HEK293 (cell line): ENCODE results near the gene TUT1.

Experiments
- CTCF ChIA-PET: fragments of 350-600 bp; formaldehyde crosslinking; extraction: SDS; loops from one replicate; lab custom pipeline; 2021; ENCODE audit warnings: antibody characterized with exemption; lab: Yijun Ruan, JAX
- POLR2A ChIA-PET: fragments of 300-600 bp; formaldehyde crosslinking; extraction: SDS; loops from one replicate; lab custom pipeline; 2020; ENCODE audit warnings: antibody characterized with exemption, inconsistent platforms; lab: Yijun Ruan, JAX
- H3K27ac ChIP-seq: fragments of 200-500 bp; sonication (Bioruptor generic); 2 replicates; pipeline ENCODE4 v1.5.1; 2014; ENCODE audit warnings: low read depth, low read length, control low read depth, inconsistent platforms; ENCODE audit errors: extremely low read depth
- H3K36me3 ChIP-seq, 2 experiments: fragments of 200-500 bp in 1 of 2; sonication (Bioruptor generic) in 1 of 2; 1 replicate in 1 of 2; 2 replicates in 1 of 2; pipeline ENCODE4 v1.5.1; 2014 to 2017; ENCODE audit warnings: inconsistent platforms in 2 of 2, low read length in 2 of 2; ENCODE audit not compliant: control insufficient read depth in 2 of 2, insufficient read depth in 1 of 2
- H3K4me1 ChIP-seq: fragments of 200-500 bp; sonication (Bioruptor generic); 2 replicates; pipeline ENCODE4 v1.5.1; 2014; ENCODE audit warnings: mild to moderate bottlenecking, low read length, inconsistent platforms; ENCODE audit not compliant: control insufficient read depth, insufficient read depth
- H3K4me3 ChIP-seq: 2 replicates; pipeline ENCODE4 v1.5.1; 2011; ENCODE audit warnings: low read depth, mild to moderate bottlenecking, control low read depth, low read length, moderate library complexity
- H3K9me3 ChIP-seq: fragments of 200-500 bp; sonication (Bioruptor generic); 2 replicates; pipeline ENCODE4 v1.5.1; 2014; ENCODE audit warnings: low read depth, low read length, inconsistent platforms; ENCODE audit not compliant: control insufficient read depth, insufficient read depth
- FEZF1 ChIP-seq: fragments of 450-650 bp; formaldehyde crosslinking; IDR thresholded peaks from 2 replicates; pipeline ENCODE4 v1.5.1; 2016; ENCODE audit warnings: missing biosample characterization, missing genetic modification characterization
- GLIS2 ChIP-seq: fragments of 450-650 bp; formaldehyde crosslinking; IDR thresholded peaks from 2 replicates; pipeline ENCODE4 v1.5.1; 2016; ENCODE audit warnings: missing biosample characterization, missing genetic modification characterization
- PATZ1 ChIP-seq: fragments of 450-650 bp; formaldehyde crosslinking; IDR thresholded peaks from 2 replicates; pipeline ENCODE4 v1.5.1; 2016; ENCODE audit warnings: missing biosample characterization, missing genetic modification characterization
- PRDM1 ChIP-seq: fragments of 450-650 bp; formaldehyde crosslinking; IDR thresholded peaks from 2 replicates; pipeline ENCODE4; 2016; ENCODE audit warnings: missing biosample characterization, missing genetic modification characterization
- SP2 ChIP-seq: fragments of 450-650 bp; formaldehyde crosslinking; IDR thresholded peaks from 2 replicates; pipeline ENCODE4 v1.5.1; 2016; ENCODE audit warnings: missing biosample characterization, missing genetic modification characterization
- ZBTB17 ChIP-seq: fragments of 450-650 bp; formaldehyde crosslinking; IDR thresholded peaks from 2 replicates; pipeline ENCODE4 v1.5.1; 2016; ENCODE audit warnings: missing biosample characterization, missing genetic modification characterization
- ZBTB20 ChIP-seq: fragments of 450-650 bp; formaldehyde crosslinking; IDR thresholded peaks from 2 replicates; pipeline ENCODE4 v1.5.1; 2016; ENCODE audit warnings: missing biosample characterization, missing genetic modification characterization
- ZBTB48 ChIP-seq: fragments of 450-650 bp; formaldehyde crosslinking; IDR thresholded peaks from 2 replicates; pipeline ENCODE4 v1.5.1; 2016; ENCODE audit warnings: missing biosample characterization, missing genetic modification characterization
- ZBTB8A ChIP-seq: fragments of 450-650 bp; formaldehyde crosslinking; IDR thresholded peaks from 2 replicates; pipeline ENCODE4 v1.5.1; 2016; ENCODE audit warnings: missing biosample characterization, missing genetic modification characterization
- ZFHX2 ChIP-seq: fragments of 450-650 bp; formaldehyde crosslinking; conservative IDR thresholded peaks from 2 replicates; pipeline ENCODE4 v1.5.1; 2016; ENCODE audit warnings: missing biosample characterization, missing genetic modification characterization
- ZIC2 ChIP-seq: fragments of 450-650 bp; formaldehyde crosslinking; IDR thresholded peaks from 2 replicates; pipeline ENCODE4 v1.5.1; 2016; ENCODE audit warnings: missing biosample characterization, missing genetic modification characterization
- ZNF16 ChIP-seq: fragments of 450-650 bp; formaldehyde crosslinking; IDR thresholded peaks from 2 replicates; pipeline ENCODE4 v1.5.1; 2016; ENCODE audit warnings: low read depth, missing biosample characterization, missing genetic modification characterization
- ZNF18 ChIP-seq: fragments of 450-650 bp; formaldehyde crosslinking; IDR thresholded peaks from 2 replicates; pipeline ENCODE4 v1.5.1; 2016; ENCODE audit warnings: missing biosample characterization, missing genetic modification characterization
- ZNF202 ChIP-seq: fragments of 450-650 bp; formaldehyde crosslinking; IDR thresholded peaks from 2 replicates; pipeline ENCODE4 v1.5.1; 2016; ENCODE audit warnings: missing biosample characterization, missing genetic modification characterization, borderline replicate concordance
- ZNF335 ChIP-seq: fragments of 450-650 bp; formaldehyde crosslinking; conservative IDR thresholded peaks from 2 replicates; pipeline ENCODE4 v1.5.1; 2016; ENCODE audit warnings: missing biosample characterization, missing genetic modification characterization
- ZNF544 ChIP-seq: fragments of 450-650 bp; formaldehyde crosslinking; IDR thresholded peaks from 2 replicates; pipeline ENCODE4 v1.5.0; 2017; ENCODE audit warnings: missing biosample characterization, missing genetic modification characterization
- ZNF561 ChIP-seq: fragments of 450-650 bp; IDR thresholded peaks from 2 replicates; pipeline ENCODE4 v1.5.1; 2018; ENCODE audit warnings: missing biosample characterization, missing genetic modification characterization, borderline replicate concordance
- ZNF600 ChIP-seq: fragments of 450-650 bp; formaldehyde crosslinking; IDR thresholded peaks from 2 replicates; pipeline ENCODE4 v1.5.1; 2016; ENCODE audit warnings: missing biosample characterization, missing genetic modification characterization
- ZNF629 ChIP-seq: fragments of 450-650 bp; formaldehyde crosslinking; IDR thresholded peaks from 2 replicates; pipeline ENCODE4 v1.5.1; 2017; ENCODE audit warnings: missing biosample characterization, missing genetic modification characterization
- ZNF707 ChIP-seq: fragments of 450-650 bp; formaldehyde crosslinking; IDR thresholded peaks from 2 replicates; pipeline ENCODE4 v1.5.1; 2016; ENCODE audit warnings: missing biosample characterization, missing genetic modification characterization
- ZNF837 ChIP-seq: fragments of 450-650 bp; formaldehyde crosslinking; IDR thresholded peaks from 2 replicates; pipeline ENCODE4 v1.5.1; 2016; ENCODE audit warnings: missing biosample characterization, missing genetic modification characterization
- ZSCAN23 ChIP-seq: fragments of 450-650 bp; formaldehyde crosslinking; IDR thresholded peaks from 2 replicates; pipeline ENCODE4 v1.5.1; 2016; ENCODE audit warnings: missing biosample characterization, missing genetic modification characterization
- ZXDB ChIP-seq: fragments of 450-650 bp; formaldehyde crosslinking; IDR thresholded peaks from 2 replicates; pipeline ENCODE4 v1.5.1; 2016; ENCODE audit warnings: missing biosample characterization, missing genetic modification characterization
- TF ChIP-seq, protein P1 (sequence below): fragments of 450-650 bp; formaldehyde crosslinking; IDR thresholded peaks from 2 replicates; pipeline ENCODE4 v1.5.1; 2016; ENCODE audit warnings: missing biosample characterization, missing genetic modification characterization
- TF ChIP-seq, protein P2 (sequence below): fragments of 450-650 bp; formaldehyde crosslinking; IDR thresholded peaks from 2 replicates; pipeline ENCODE4 v1.5.1; 2017; ENCODE audit warnings: missing biosample characterization, missing genetic modification characterization
- TF ChIP-seq, protein P3 (sequence below): fragments of 450-650 bp; IDR thresholded peaks from 2 replicates; pipeline ENCODE4 v1.5.1; 2018; ENCODE audit warnings: missing biosample characterization, missing genetic modification characterization
- TF ChIP-seq, protein P4 (sequence below): fragments of 450-650 bp; formaldehyde crosslinking; IDR thresholded peaks from 2 replicates; pipeline ENCODE4 v1.5.1; 2016; ENCODE audit warnings: missing biosample characterization, missing genetic modification characterization

The TUT1 gene

DNA sequence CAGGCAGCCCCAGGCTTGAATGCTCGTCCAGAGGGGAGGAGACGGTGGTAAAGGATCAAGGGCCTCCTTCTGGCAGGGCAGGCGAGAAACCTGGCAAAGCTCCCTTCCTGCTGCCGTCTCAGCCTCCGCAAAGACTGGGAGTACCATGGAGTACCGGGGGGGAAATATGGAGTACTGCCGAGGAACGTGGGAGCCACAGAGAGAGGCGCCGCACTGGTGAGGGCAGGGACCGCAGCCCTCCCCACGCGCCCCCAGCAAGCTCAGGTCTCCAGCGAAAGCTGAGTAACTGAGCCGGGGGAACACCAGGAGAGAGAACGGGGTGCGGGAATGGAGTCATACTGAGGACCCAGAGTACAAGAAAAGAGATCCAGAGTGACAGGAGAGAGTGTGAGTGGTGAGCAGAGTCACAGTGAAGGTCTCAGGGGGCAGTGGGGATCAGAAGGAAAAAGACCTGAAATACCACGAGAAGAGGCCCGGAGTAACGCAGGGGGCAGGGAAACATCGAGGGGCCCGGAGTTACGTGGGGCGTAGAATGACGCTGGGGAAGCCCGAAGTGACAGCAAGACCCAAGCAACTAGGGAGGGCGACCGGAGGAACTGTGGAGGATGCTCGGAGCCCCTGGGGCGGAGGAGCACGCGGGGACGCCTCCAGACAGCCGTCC is 20.5 kb upstream of the TUT1 start:
- CTCF ChIA-PET, result interaction anchor here (0.5 to 3.2 kb wide), 26 partner anchors 8 to 1438 kb away, joined by 3 to 19 read pairs (median 4); partner anchors contain the start of genes B3GAT3, C11orf98, CSKMT and MTA2
- POLR2A ChIA-PET, result interaction anchor here (0.6 to 4.1 kb wide), 12 partner anchors 10 to 243 kb away, joined by 3 to 31 read pairs (median 5); partner anchors contain the start of genes B3GAT3, C11orf98, CSKMT and EEF1G
- H3K36me3 ChIP-seq, result peaks cover 0 to 50% of the 10 kb centered on the region in 2 experiments; a peak in 1 of 3 replicates
- H3K9me3 ChIP-seq, result no peaks in the 10 kb centered on the region
- H3K27ac ChIP-seq, result peak overlapping the region; percentile 64
- H3K4me3 ChIP-seq, result peak overlapping the region; percentile 55
- H3K4me1 ChIP-seq, result no peaks in the 10 kb centered on the region
- TF ChIP-seq ZSCAN23 (tag by site-specific recombination) (no peak), ZBTB20 (tag by site-specific recombination) (peak; percentile 64; the same call in 1 of the 2 replicates), ZBTB17 (tag by site-specific recombination) (peak; percentile 71), ZNF600 (tag by site-specific recombination) (peak; percentile 36), SP2 (tag by site-specific recombination) (peak; percentile 23; the same call in 1 of the 2 replicates), ZNF629 (tag by site-specific recombination) (peak; percentile 17; the same call in 1 of the 2 replicates), ZFHX2 (tag by site-specific recombination) (peak; percentile 34), GLIS2 (tag by site-specific recombination) (peak; percentile 81), PRDM1 (tag by site-specific recombination) (0 out of 2 replicates have a peak, but pooled peaks have one; percentile 12), PATZ1 (tag by site-specific recombination) (peak; percentile 76), ZNF707 (tag by site-specific recombination) (no peak), ZNF837 (tag by site-specific recombination) (no peak), ZBTB48 (0 out of 2 replicates have a peak, but pooled peaks have one; percentile 42), ZNF18 (no peak), ZBTB8A (tag by site-specific recombination) (peak; percentile 69), ZXDB (tag by site-specific recombination) (peak; percentile 60; the same call in 1 of the 2 replicates), ZNF544 (tag by site-specific recombination) (no peak), ZNF561 (tag by site-specific recombination) (no peak), ZNF335 (tag by site-specific recombination) (peak; percentile 87), ZNF202 (no peak), ZIC2 (tag by site-specific recombination) (peak; percentile 38; the same call in 1 of the 2 replicates), FEZF1 (tag by site-specific recombination) (no peak), ZNF16 (tag by site-specific recombination) (peak; percentile 92)
- TF ChIP-seq, protein P1, sequence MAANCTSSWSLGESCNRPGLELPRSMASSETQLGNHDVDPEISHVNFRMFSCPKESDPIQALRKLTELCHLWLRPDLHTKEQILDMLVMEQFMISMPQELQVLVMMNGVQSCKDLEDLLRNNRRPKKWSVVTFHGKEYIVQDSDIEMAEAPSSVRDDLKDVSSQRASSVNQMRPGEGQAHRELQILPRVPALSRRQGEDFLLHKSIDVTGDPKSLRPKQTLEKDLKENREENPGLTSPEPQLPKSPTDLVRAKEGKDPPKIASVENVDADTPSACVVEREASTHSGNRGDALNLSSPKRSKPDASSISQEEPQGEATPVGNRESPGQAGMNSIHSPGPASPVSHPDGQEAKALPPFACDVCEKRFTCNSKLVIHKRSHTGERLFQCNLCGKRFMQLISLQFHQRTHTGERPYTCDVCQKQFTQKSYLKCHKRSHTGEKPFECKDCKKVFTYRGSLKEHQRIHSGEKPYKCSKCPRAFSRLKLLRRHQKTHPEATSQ (tag by site-specific recombination), result no peak
- TF ChIP-seq, protein P2, sequence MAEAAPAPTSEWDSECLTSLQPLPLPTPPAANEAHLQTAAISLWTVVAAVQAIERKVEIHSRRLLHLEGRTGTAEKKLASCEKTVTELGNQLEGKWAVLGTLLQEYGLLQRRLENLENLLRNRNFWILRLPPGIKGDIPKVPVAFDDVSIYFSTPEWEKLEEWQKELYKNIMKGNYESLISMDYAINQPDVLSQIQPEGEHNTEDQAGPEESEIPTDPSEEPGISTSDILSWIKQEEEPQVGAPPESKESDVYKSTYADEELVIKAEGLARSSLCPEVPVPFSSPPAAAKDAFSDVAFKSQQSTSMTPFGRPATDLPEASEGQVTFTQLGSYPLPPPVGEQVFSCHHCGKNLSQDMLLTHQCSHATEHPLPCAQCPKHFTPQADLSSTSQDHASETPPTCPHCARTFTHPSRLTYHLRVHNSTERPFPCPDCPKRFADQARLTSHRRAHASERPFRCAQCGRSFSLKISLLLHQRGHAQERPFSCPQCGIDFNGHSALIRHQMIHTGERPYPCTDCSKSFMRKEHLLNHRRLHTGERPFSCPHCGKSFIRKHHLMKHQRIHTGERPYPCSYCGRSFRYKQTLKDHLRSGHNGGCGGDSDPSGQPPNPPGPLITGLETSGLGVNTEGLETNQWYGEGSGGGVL, result peak; percentile 65
- TF ChIP-seq, protein P3, sequence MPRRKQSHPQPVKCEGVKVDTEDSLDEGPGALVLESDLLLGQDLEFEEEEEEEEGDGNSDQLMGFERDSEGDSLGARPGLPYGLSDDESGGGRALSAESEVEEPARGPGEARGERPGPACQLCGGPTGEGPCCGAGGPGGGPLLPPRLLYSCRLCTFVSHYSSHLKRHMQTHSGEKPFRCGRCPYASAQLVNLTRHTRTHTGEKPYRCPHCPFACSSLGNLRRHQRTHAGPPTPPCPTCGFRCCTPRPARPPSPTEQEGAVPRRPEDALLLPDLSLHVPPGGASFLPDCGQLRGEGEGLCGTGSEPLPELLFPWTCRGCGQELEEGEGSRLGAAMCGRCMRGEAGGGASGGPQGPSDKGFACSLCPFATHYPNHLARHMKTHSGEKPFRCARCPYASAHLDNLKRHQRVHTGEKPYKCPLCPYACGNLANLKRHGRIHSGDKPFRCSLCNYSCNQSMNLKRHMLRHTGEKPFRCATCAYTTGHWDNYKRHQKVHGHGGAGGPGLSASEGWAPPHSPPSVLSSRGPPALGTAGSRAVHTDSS (tag by site-specific recombination), result no peak
- TF ChIP-seq, protein P4, sequence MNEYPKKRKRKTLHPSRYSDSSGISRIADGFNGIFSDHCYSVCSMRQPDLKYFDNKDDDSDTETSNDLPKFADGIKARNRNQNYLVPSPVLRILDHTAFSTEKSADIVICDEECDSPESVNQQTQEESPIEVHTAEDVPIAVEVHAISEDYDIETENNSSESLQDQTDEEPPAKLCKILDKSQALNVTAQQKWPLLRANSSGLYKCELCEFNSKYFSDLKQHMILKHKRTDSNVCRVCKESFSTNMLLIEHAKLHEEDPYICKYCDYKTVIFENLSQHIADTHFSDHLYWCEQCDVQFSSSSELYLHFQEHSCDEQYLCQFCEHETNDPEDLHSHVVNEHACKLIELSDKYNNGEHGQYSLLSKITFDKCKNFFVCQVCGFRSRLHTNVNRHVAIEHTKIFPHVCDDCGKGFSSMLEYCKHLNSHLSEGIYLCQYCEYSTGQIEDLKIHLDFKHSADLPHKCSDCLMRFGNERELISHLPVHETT (tag by site-specific recombination), result no peak
